HCT116 (cell line): ENCODE data around the gene TPI1. TPM values are rescaled to one million over a fixed set of nuclear protein-coding genes. Genes with fewer than 3 reads are reported as not detected.

ENCODE experiments used
- ATAC-seq: fragments of 200-7000 bp; cut with Tn5 transposase; 2 replicates; pipeline ENCODE4 v1.9.1; 2020; ENCODE audit warnings: mild to moderate bottlenecking, moderate library complexity
- BruUV-seq: library from RNA; stranded (reverse); fragments of 400-500 nt; replicated peaks from 2 replicates; lab custom pipeline; 2021; lab: Mats Ljungman, UMichigan
- CTCF ChIA-PET: fragments of 300-600 bp; sonication (Branson Sonifier 250); formaldehyde crosslinking; loops from one replicate; lab custom pipeline; 2021; ENCODE audit warnings: antibody characterized with exemption; lab: Charles Lee
- POLR2A ChIA-PET: fragments of 300-600, 350-600 bp; sonication (Branson Sonifier 250); formaldehyde crosslinking; loops from one replicate; lab custom pipeline; 2021; ENCODE audit warnings: antibody characterized with exemption; lab: Charles Lee
- RAD21 ChIA-PET, 2 experiments: fragments of 300-600 bp; sonication (Branson Sonifier 250); formaldehyde crosslinking; loops; one replicate each; lab custom pipeline; 2023; ENCODE audit warnings: low total read pairs in 2 of 2; ENCODE audit not compliant: uncharacterized antibody in 2 of 2, unreplicated experiment in 2 of 2, low non-redundant PET in 1 of 2; lab: Charles Lee
- DNase-seq: peaks from one replicate; pipeline ENCODE4 v3.0.0-alpha.2; 2010; ENCODE audit warnings: low read depth, low spot score
- H2AFZ ChIP-seq: fragments of 200-600 bp; shearing (Covaris generic), sonication (generic); 2 replicates; pipeline ENCODE4 v1.6.1; 2017; ENCODE audit warnings: low read depth, mixed run types, mixed read lengths, antibody characterized with exemption, low read length; ENCODE audit not compliant: poor library complexity, severe bottlenecking
- H3K27ac ChIP-seq: 2 replicates; pipeline ENCODE4 v1.5.1; 2012; ENCODE audit warnings: low read depth, low read length
- H3K27me3 ChIP-seq: fragments of 200-600 bp; sonication (generic); 2 replicates; pipeline ENCODE4 v1.6.1; 2016; ENCODE audit warnings: mixed run types, low read length, mixed read lengths; ENCODE audit not compliant: insufficient read depth
- H3K36me3 ChIP-seq, 2 experiments: fragments of 200-500 bp in 1 of 2; fragments of 200-600 bp in 1 of 2; sonication (Bioruptor generic) in 1 of 2; sonication (generic) in 1 of 2; 2 replicates each; pipeline versions ENCODE4 v1.5.1 to v1.6.1; 2014 to 2016; ENCODE audit warnings: low read length in 2 of 2, inconsistent platforms in 1 of 2, mixed read lengths in 1 of 2, mixed run types in 1 of 2; ENCODE audit not compliant: insufficient read depth in 2 of 2, control insufficient read depth in 1 of 2
- H3K4me1 ChIP-seq, 2 experiments: fragments of 200-600 bp in 1 of 2; sonication (generic) in 1 of 2; 2 replicates each; pipeline versions ENCODE4 v1.5.1 to v1.6.1; 2012 to 2017; ENCODE audit warnings: low read length in 2 of 2, inconsistent platforms in 1 of 2, mild to moderate bottlenecking in 1 of 2, mixed read lengths in 1 of 2, mixed run types in 1 of 2, moderate library complexity in 1 of 2; ENCODE audit not compliant: insufficient read depth in 2 of 2, control insufficient read depth in 1 of 2
- H3K4me2 ChIP-seq: fragments of 200-600 bp; sonication (generic); 2 replicates; pipeline ENCODE4 v1.6.1; 2017; ENCODE audit warnings: mixed run types, low read length, mixed read lengths
- H3K4me3 ChIP-seq, 2 experiments: fragments of 200-600 bp in 1 of 2; sonication (generic) in 1 of 2; replicated peaks in 1 of 2; 2 replicates each; pipeline ENCODE4 v1.5.1; 2011 to 2016; ENCODE audit warnings: low read length in 2 of 2, control low read depth in 1 of 2, low read depth in 1 of 2, mild to moderate bottlenecking in 1 of 2, mixed read lengths in 1 of 2, mixed run types in 1 of 2
- H3K79me2 ChIP-seq: fragments of 200-600 bp; sonication (generic); 2 replicates; pipeline ENCODE4 v1.6.1; 2017; ENCODE audit warnings: mild to moderate bottlenecking, mixed run types, low read length, moderate library complexity, mixed read lengths; ENCODE audit not compliant: insufficient read depth
- H3K9ac ChIP-seq: fragments of 200-600 bp; sonication (generic); 2 replicates; pipeline ENCODE4 v1.6.1; 2016; ENCODE audit warnings: low read length, mixed read lengths
- H3K9me2 ChIP-seq: fragments of 200-600 bp; sonication (generic), shearing (Covaris generic); 2 replicates; pipeline ENCODE4 v1.6.1; 2017; ENCODE audit warnings: mixed run types, mild to moderate bottlenecking, moderate library complexity; ENCODE audit not compliant: insufficient read depth
- H3K9me3 ChIP-seq, 2 experiments: fragments of 200-500 bp in 1 of 2; fragments of 200-600 bp in 1 of 2; sonication (Bioruptor generic) in 1 of 2; sonication (generic) in 1 of 2; 2 replicates each; pipeline ENCODE4 v1.6.1; 2014 to 2017; ENCODE audit warnings: low read length in 2 of 2, mixed read lengths in 2 of 2, inconsistent platforms in 1 of 2, low read depth in 1 of 2, mild to moderate bottlenecking in 1 of 2, mixed run types in 1 of 2, moderate library complexity in 1 of 2; ENCODE audit not compliant: control insufficient read depth in 1 of 2, insufficient read depth in 1 of 2
- H4K20me1 ChIP-seq: fragments of 200-600 bp; sonication (generic), shearing (Covaris generic); 2 replicates; pipeline ENCODE4 v1.6.1; 2017; ENCODE audit warnings: mixed run types, mild to moderate bottlenecking, moderate library complexity; ENCODE audit not compliant: insufficient read depth
- ATF3 ChIP-seq: IDR thresholded peaks from 2 replicates; pipeline ENCODE4 v1.6.1; 2012
- CBX3 ChIP-seq: IDR thresholded peaks from 2 replicates; pipeline ENCODE4 v1.6.1; 2012; ENCODE audit warnings: low read depth
- EGR1 ChIP-seq: IDR thresholded peaks from 2 replicates; pipeline ENCODE4 v1.6.1; 2012; ENCODE audit warnings: low read depth
- FOSL1 ChIP-seq: IDR thresholded peaks from 2 replicates; pipeline ENCODE4 v1.6.1; 2012; ENCODE audit warnings: low read depth
- JUND ChIP-seq: IDR thresholded peaks from 2 replicates; pipeline ENCODE4 v1.6.1; 2012
- MAX ChIP-seq: IDR thresholded peaks from 2 replicates; pipeline ENCODE4 v1.6.1; 2012
- POLR2AphosphoS5 ChIP-seq: IDR thresholded peaks from 2 replicates; pipeline ENCODE4 v1.6.1; 2011; ENCODE audit warnings: mild to moderate bottlenecking, low read depth, low read length, moderate library complexity
- RAD21 ChIP-seq: IDR thresholded peaks from 2 replicates; pipeline ENCODE4 v1.6.1; 2012; ENCODE audit warnings: low read depth, mild to moderate bottlenecking
- REST ChIP-seq: IDR thresholded peaks from 2 replicates; pipeline ENCODE4 v1.6.1; 2012; ENCODE audit warnings: low read depth
- SIN3A ChIP-seq: IDR thresholded peaks from 2 replicates; pipeline ENCODE4 v1.6.1; 2012; ENCODE audit warnings: low read depth
- SP1 ChIP-seq: IDR thresholded peaks from 2 replicates; pipeline ENCODE4 v1.6.1; 2012; ENCODE audit warnings: low read depth
- SRF ChIP-seq: IDR thresholded peaks from 2 replicates; pipeline ENCODE4 v1.6.1; 2012; ENCODE audit warnings: low read depth
- TCF7L2 ChIP-seq: IDR thresholded peaks from 2 replicates; pipeline ENCODE4 v1.7.0; 2011; ENCODE audit warnings: borderline replicate concordance, inconsistent platforms; ENCODE audit not compliant: insufficient read depth, insufficient read length; ENCODE audit errors: extremely low read depth
- YY1 ChIP-seq: IDR thresholded peaks from 2 replicates; pipeline ENCODE4 v1.6.1; 2011; ENCODE audit warnings: low read length, low read depth, moderate library complexity, mild to moderate bottlenecking; ENCODE audit not compliant: insufficient replicate concordance; ENCODE audit errors: extremely low read depth
- ZFX ChIP-seq: fragments of 450-650 bp; IDR thresholded peaks from 2 replicates; pipeline ENCODE4 v1.6.1; 2017
- intact Hi-C: fragments of 100-400 bp; cut with micrococcal nuclease; formaldehyde crosslinking; loops from 2 replicates; pipeline ENCODE4 v1.10.0; 2022
- total RNA-seq: library from RNA; stranded (reverse); gene quantifications from one replicate; pipeline ENCODE4 v1.2.1, GENCODE V29; 2021; ENCODE audit not compliant: unreplicated experiment
- TF ChIP-seq, protein P1 (sequence below): IDR thresholded peaks from 2 replicates; pipeline ENCODE4 v1.6.1; 2011; ENCODE audit warnings: mild to moderate bottlenecking, low read length, moderate library complexity; ENCODE audit not compliant: insufficient replicate concordance; ENCODE audit errors: extremely low read depth

The TPI1 gene
- total RNA-seq, 1 experiment from 2014 or later, result 1,068 TPM

GRCh38 chr12:6817662-6818157, 49.6 kb upstream of the TPI1 start:
- Histone ChIP-seq H3K4me2 (no peak overlapping the region), H3K79me2 (no peaks in the 10 kb centered on the region), H3K4me3 (no peak overlapping the region), H3K27ac (no peak overlapping the region), H4K20me1 (no peaks in the 10 kb centered on the region), H3K9me3 (no peaks in the 10 kb centered on the region), H3K36me3 (no peaks in the 10 kb centered on the region), H3K27me3 (peaks cover 6% of the 10 kb centered on the region; the same call in 1 of the 2 replicates), H3K4me1 (peaks cover 13 to 20% of the 10 kb centered on the region in 2 experiments), H3K9ac (no peak overlapping the region), H3K9me2 (no peaks in the 10 kb centered on the region), H2AFZ (no peak overlapping the region)
- ATAC-seq (no peak), DNase-seq (no peak)
- no TSS peak for BruUV-seq
- ChIA-PET POLR2A (no interaction called here), CTCF (no interaction called here), RAD21 (no interaction called here)
- no peak for TF ChIP-seq REST
- no peak for TF ChIP-seq SRF
- no peak for TF ChIP-seq CBX3
- no peak for TF ChIP-seq EGR1
- TF ChIP-seq POLR2AphosphoS5, result no peak
- TF ChIP-seq, protein P1, sequence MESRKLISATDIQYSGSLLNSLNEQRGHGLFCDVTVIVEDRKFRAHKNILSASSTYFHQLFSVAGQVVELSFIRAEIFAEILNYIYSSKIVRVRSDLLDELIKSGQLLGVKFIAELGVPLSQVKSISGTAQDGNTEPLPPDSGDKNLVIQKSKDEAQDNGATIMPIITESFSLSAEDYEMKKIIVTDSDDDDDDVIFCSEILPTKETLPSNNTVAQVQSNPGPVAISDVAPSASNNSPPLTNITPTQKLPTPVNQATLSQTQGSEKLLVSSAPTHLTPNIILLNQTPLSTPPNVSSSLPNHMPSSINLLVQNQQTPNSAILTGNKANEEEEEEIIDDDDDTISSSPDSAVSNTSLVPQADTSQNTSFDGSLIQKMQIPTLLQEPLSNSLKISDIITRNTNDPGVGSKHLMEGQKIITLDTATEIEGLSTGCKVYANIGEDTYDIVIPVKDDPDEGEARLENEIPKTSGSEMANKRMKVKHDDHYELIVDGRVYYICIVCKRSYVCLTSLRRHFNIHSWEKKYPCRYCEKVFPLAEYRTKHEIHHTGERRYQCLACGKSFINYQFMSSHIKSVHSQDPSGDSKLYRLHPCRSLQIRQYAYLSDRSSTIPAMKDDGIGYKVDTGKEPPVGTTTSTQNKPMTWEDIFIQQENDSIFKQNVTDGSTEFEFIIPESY, result no peak
- no peak for TF ChIP-seq YY1
- no peak for TF ChIP-seq RAD21
- no peak for TF ChIP-seq SP1
- no peak for TF ChIP-seq JUND
- no peak for TF ChIP-seq ZFX
- TF ChIP-seq SIN3A, result no peak
- no peak for TF ChIP-seq TCF7L2
- no peak for TF ChIP-seq FOSL1
- TF ChIP-seq MAX, result no peak
- TF ChIP-seq ATF3, result no peak
- intact Hi-C loops, result no loop called here
